HUES64 (cell line): ENCODE results near the gene TNRC18.

Source experiments
- H3K27ac ChIP-seq: 2 replicates; pipeline ENCODE4 v1.7.0; 2013; ENCODE audit warnings: low read depth, low read length, inconsistent platforms
- H3K27me3 ChIP-seq: 2 replicates; pipeline ENCODE4 v1.6.1; 2013; ENCODE audit warnings: mild to moderate bottlenecking, low read length; ENCODE audit not compliant: insufficient read depth
- H3K36me3 ChIP-seq: 2 replicates; pipeline ENCODE4 v1.6.1; 2013; ENCODE audit warnings: mild to moderate bottlenecking, low read length; ENCODE audit not compliant: insufficient read depth
- H3K4me1 ChIP-seq: 2 replicates; pipeline ENCODE4 v1.6.1; 2013; ENCODE audit warnings: mild to moderate bottlenecking, low read length, moderate library complexity; ENCODE audit not compliant: insufficient read depth
- H3K4me3 ChIP-seq: 2 replicates; pipeline ENCODE4 v1.5.1; 2013; ENCODE audit warnings: mild to moderate bottlenecking, low read length, moderate library complexity
- H3K9ac ChIP-seq: 2 replicates; pipeline ENCODE4 v1.6.1; 2013; ENCODE audit warnings: mild to moderate bottlenecking, low read depth, low read length
- H3K9me3 ChIP-seq: 2 replicates; pipeline ENCODE4 v1.6.1; 2013; ENCODE audit warnings: low read depth, low read length; ENCODE audit not compliant: insufficient read depth
- WGBS: fragments of 150-250, 120-280 bp; methylation state at CpG from one replicate; pipeline ENCODE4 v1.1.7; 2013; ENCODE audit warnings: missing lambda C conversion rate; 5-methylcytosine and 5-hydroxymethylcytosine counted together

Gene TNRC18

GRCh38 chr7:5417106-5418071 is 6.2 kb downstream of the TNRC18 start:
- 79% methylated on average over 15 of the region's 15 CpGs for WGBS
- Histone ChIP-seq H3K4me3 (no peak overlapping the region), H3K9ac (no peak overlapping the region), H3K4me1 (peaks cover 22% of the 10 kb centered on the region), H3K36me3 (no peaks in the 10 kb centered on the region), H3K9me3 (no peaks in the 10 kb centered on the region), H3K27ac (peak overlapping the region; percentile 26; the same call in 1 of the 2 replicates), H3K27me3 (peaks cover 59% of the 10 kb centered on the region)

- H3K4me1 ChIP-seq: peaks cover 15% of the 10 kb centered on the region
- no peak overlapping the region for H3K9ac ChIP-seq
- WGBS: 70% methylated on average over 4 of the region's 4 CpGs
- H3K27ac ChIP-seq: no peak overlapping the region
- H3K9me3 ChIP-seq: no peaks in the 10 kb centered on the region
- H3K4me3 ChIP-seq: no peak overlapping the region
- H3K27me3 ChIP-seq: peaks cover 34% of the 10 kb centered on the region
- H3K36me3 ChIP-seq: no peaks in the 10 kb centered on the region
Observed at GRCh38 chr7:5414916-5415315, 8.7 kb downstream of the TNRC18 start.

GRCh38 chr7:5413449-5413786 is 10.2 kb downstream of the TNRC18 start:
- peaks cover 30% of the 10 kb centered on the region for H3K27me3 ChIP-seq

DNA sequence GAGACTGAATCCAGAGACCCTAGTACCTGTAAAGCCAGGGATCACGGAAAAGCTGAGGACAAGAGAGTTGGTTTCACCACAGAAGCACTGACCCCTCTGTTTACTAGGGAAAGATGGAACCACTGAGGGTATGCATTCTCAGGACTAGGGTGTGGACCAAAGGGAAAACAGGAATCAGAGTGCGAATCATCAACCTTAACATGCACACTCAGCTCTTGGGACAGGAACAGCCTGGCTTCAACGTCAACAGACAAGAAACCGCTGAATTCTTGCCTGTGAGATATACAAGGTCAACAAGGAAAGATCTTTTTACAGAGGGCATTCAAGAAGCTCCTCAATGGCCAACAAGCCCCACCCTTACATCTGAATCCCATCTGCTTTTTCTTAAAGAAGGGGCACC is 14.9 kb downstream of the TNRC18 start:
- 55% methylated on average over 4 of the region's 4 CpGs for WGBS
- no peak overlapping the region for H3K9ac ChIP-seq
- no peak overlapping the region for H3K4me3 ChIP-seq
- no peaks in the 10 kb centered on the region for H3K36me3 ChIP-seq
- H3K4me1 ChIP-seq: peaks cover 18% of the 10 kb centered on the region
- H3K27me3 ChIP-seq: peaks cover 22% of the 10 kb centered on the region
- no peak overlapping the region for H3K27ac ChIP-seq
- H3K9me3 ChIP-seq: no peaks in the 10 kb centered on the region

More at GRCh38 chr7:5413449-5413786, 10.2 kb downstream of the TNRC18 start:
- no peak overlapping the region for H3K4me3 ChIP-seq
- no peaks in the 10 kb centered on the region for H3K9me3 ChIP-seq
- no peak overlapping the region for H3K9ac ChIP-seq
- no peaks in the 10 kb centered on the region for H3K36me3 ChIP-seq
- no peak overlapping the region for H3K27ac ChIP-seq
- WGBS: 75% methylated on average over 6 of the region's 6 CpGs
- H3K4me1 ChIP-seq: peaks cover 23% of the 10 kb centered on the region

DNA sequence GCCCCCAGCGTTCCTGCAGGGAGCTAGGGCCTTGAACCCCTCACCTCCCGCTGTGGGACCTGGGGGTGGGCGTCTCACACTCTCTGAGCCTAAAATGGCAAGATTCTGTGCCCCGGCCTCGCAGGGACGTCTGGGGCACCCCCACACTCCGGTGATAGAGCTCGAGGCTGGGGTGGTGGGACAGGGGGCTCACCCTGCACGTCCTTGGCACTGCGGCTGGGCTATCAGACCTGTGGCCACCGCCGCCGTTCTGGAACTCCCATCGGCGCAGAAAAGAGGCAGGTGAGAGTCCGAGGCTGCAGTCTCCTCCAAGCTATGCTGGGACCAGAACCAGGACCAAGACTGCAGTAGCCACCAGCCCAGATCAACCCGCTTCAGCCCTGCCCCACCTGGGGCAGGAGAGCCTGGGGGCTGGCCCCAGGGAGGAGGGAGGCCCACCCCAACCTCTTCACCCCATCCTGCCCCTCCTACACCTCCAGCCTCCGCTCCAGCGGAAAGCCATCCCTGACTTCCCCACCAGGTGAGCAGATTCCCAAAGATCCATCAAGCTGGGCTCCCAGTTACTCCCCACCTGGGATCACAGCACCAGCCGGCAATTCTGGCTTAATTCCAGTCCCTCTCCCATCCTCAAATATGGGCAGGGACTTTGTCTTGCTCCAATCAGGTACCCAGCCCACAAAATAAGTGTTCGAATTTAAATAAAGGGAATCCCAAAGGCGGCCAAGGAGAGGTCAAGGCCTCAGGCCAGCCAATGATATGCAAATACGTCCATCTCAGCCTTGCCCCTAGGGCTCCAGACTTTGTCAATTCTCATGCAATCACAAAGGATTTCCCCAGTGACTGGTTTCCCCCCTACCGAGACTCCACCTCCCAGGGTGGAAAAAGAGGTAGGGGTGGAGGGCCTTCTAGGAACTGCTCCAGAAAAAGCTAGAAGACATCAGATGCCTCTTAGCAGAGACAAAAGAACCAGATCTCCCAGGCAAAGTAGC is 16.4 kb downstream of the TNRC18 start:
- WGBS: 12% methylated on average over 23 of the region's 24 CpGs
- H3K9ac ChIP-seq: no peak overlapping the region
- peak overlapping the region; percentile 31 for H3K4me3 ChIP-seq
- peak overlapping the region; percentile 74; the same call in 1 of the 2 replicates for H3K27ac ChIP-seq
- peaks cover 22% of the 10 kb centered on the region for H3K27me3 ChIP-seq
- no peaks in the 10 kb centered on the region for H3K36me3 ChIP-seq
- peaks cover 18% of the 10 kb centered on the region for H3K4me1 ChIP-seq
- no peaks in the 10 kb centered on the region for H3K9me3 ChIP-seq

- WGBS: 80% methylated on average over 8 of the region's 8 CpGs
- Histone ChIP-seq H3K36me3 (no peaks in the 10 kb centered on the region), H3K4me3 (no peak overlapping the region), H3K27me3 (peaks cover 21% of the 10 kb centered on the region), H3K27ac (no peak overlapping the region), H3K9me3 (no peaks in the 10 kb centered on the region), H3K9ac (no peak overlapping the region), H3K4me1 (peaks cover 18% of the 10 kb centered on the region)
Observed at GRCh38 chr7:5404421-5404826, 19.2 kb downstream of the TNRC18 start.

GRCh38 chr7:5403442-5403841 is 20.2 kb downstream of the TNRC18 start:
- Histone ChIP-seq H3K4me3 (no peak overlapping the region), H3K9ac (no peak overlapping the region), H3K27ac (no peak overlapping the region), H3K27me3 (peaks cover 11% of the 10 kb centered on the region), H3K36me3 (no peaks in the 10 kb centered on the region), H3K9me3 (no peaks in the 10 kb centered on the region), H3K4me1 (peaks cover 9% of the 10 kb centered on the region; the same call in 1 of the 2 replicates)
- 94% methylated on average over 6 of the region's 6 CpGs for WGBS

- no peak overlapping the region for H3K9ac ChIP-seq
- H3K4me3 ChIP-seq: no peak overlapping the region
- 85% methylated on average over 7 of the region's 7 CpGs for WGBS
- H3K4me1 ChIP-seq: no peaks in the 10 kb centered on the region
- H3K9me3 ChIP-seq: no peaks in the 10 kb centered on the region
- no peak overlapping the region for H3K27ac ChIP-seq
- H3K36me3 ChIP-seq: no peaks in the 10 kb centered on the region
- no peaks in the 10 kb centered on the region for H3K27me3 ChIP-seq
Observed at GRCh38 chr7:5397736-5398135, 25.9 kb downstream of the TNRC18 start.

- Histone ChIP-seq H3K36me3 (no peaks in the 10 kb centered on the region), H3K27me3 (no peaks in the 10 kb centered on the region), H3K27ac (no peak overlapping the region), H3K9me3 (no peaks in the 10 kb centered on the region), H3K4me1 (no peaks in the 10 kb centered on the region), H3K4me3 (no peak overlapping the region), H3K9ac (no peak overlapping the region)
- 93% methylated on average over 30 of the region's 30 CpGs for WGBS
Observed at GRCh38 chr7:5396999-5397663, 26.5 kb downstream of the TNRC18 start.

DNA sequence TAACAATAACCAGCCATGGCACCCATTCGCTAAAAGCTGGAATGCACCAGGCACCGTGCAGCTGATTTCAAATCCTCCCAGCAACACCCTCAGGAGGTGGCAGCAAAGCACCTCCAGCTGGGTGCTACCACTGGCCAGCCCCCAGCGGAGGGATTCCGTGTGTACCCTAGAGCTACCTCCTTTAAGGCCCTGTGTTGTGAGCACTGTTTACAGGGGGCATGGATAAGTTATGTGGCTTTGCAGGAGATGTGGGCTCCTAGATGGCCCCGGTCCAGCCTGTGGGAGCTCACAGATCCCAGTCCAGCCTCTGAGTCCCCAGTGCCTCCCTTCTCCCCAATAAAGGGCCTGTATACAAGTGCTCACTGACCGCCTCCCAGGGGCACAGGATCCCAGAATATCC is 27.1 kb downstream of the TNRC18 start:
- H3K4me1 ChIP-seq: no peaks in the 10 kb centered on the region
- no peaks in the 10 kb centered on the region for H3K9me3 ChIP-seq
- WGBS: 91% methylated on average over 6 of the region's 6 CpGs
- no peaks in the 10 kb centered on the region for H3K27me3 ChIP-seq
- peaks cover 2% of the 10 kb centered on the region; the same call in 1 of the 2 replicates for H3K36me3 ChIP-seq
- no peak overlapping the region for H3K4me3 ChIP-seq
- H3K9ac ChIP-seq: no peak overlapping the region
- no peak overlapping the region for H3K27ac ChIP-seq
